HG02885 (cell line): ENCODE results near the gene USP17L10.
"Not testable (repeated sequence)": the region's sequence is repeated elsewhere in the genome, so short reads cannot be mapped to it uniquely, and the experiment has no call there.

ENCODE experiments used
- ATAC-seq: cut with Tn5 transposase; IDR thresholded peaks from one replicate; pipeline ENCODE4 v1.9.1; 2021; ENCODE audit warnings: mild to moderate bottlenecking; ENCODE audit not compliant: unreplicated experiment, poor library complexity

Gene USP17L10, protein sequence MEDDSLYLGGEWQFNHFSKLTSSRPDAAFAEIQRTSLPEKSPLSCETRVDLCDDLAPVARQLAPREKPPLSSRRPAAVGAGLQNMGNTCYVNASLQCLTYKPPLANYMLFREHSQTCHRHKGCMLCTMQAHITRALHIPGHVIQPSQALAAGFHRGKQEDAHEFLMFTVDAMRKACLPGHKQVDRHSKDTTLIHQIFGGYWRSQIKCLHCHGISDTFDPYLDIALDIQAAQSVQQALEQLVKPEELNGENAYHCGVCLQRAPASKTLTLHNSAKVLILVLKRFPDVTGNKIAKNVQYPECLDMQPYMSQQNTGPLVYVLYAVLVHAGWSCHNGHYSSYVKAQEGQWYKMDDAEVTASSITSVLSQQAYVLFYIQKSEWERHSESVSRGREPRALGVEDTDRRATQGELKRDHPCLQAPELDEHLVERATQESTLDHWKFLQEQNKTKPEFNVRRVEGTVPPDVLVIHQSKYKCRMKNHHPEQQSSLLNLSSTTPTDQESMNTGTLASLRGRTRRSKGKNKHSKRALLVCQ

DNA sequence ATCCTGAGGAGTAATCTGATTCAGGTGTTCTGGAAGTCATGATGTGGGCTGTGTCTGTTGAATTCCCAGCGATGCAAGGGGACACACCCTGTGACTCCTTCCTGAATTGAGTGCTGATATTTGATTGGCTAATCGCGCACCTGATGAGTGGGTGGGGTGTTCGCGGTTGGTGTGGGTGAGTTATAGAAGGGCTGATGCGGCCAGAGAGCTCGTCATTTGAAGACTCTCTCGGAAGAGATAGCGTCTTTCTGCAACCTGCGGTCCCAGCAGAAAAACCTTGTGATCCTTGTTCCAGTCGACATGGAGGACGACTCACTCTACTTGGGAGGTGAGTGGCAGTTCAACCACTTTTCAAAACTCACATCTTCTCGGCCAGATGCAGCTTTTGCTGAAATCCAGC is at the start of gene USP17L10:
TSS of gene USP17L10 (plus strand) at position 301 of the 400 bp plus-strand sequence. CDS start at position 301, 0 bp downstream.
- not testable (repeated sequence) for ATAC-seq

DNA sequence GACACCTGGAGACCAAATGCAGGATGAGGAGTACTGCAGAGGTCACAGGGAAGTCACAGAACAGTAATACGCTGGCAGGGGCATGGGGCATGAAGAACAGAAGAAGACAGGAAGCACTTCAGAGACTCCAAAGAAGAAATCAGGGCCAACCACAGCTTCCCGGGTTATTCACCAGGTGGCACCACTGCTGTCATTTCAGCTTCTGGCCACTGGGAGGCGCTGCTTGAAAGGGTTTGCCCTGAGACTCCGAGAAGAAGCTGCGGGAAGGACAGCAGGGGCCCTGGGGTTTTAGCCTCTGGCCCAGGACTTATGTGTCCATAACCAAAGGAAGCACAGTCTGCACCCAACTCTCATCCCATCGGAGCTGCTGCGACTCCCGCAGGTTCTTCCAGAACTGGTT is 44.5 kb upstream of the USP17L10 start:
- ATAC-seq, result not testable (repeated sequence)

DNA sequence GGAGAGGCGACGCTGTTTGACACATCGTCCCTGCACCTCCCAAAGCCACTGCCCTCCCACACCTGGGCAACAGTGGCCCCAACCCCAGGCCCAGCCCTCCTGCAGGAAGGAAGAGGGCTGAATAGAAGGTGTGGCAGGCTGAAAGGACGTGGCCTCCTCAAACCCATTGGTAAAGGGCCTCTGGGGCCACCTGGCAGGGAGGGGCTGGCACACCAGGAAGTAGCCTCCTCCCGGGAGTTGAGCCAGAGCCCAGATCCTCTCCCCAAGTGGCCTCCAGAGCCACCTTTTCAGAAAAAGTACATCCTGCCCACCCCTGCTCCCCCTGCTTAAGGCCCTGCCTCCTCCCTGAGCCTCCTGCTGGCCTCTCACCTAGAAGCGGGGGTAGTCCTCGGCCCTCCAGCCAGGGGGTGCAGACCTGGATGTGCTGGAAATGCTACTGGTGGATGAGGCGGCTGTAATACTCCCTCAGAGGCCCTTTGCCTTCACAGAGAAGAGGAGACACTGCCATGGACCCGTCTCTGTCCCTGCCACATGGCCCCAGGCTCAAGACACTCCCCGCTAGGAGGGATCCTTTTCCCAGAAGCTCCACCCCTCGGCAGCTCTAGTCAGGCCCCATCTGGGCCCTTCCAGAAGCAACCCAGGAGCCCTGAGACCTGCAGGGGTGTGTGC is 40.5 kb upstream of the USP17L10 start, which contains the start of gene FAM90A26:
TSS of gene FAM90A26 (plus strand) at position 619 of the 669 bp plus-strand sequence. CDS start 2,764 bp downstream, outside the sequence.
- ATAC-seq, result not testable (repeated sequence)

DNA sequence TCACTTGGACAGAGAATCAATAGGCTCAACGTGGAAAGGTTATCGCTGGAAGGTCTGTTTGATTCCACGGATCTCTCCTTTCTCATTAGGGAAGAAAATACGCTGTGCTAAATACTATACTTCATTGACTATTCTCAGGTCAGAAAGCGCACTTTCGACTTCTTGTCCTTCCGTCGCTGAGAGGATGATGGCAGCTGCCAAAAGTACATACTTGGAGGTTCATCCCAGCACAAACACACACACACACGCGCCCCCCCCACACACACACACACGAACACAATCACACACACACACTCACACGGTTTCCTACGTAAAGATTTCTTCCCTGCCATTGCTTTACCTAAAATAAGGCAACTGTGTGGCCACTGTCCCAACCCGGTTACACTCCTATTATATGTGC is 4.2 kb downstream of the USP17L10 start:
- not testable (repeated sequence) for ATAC-seq

DNA sequence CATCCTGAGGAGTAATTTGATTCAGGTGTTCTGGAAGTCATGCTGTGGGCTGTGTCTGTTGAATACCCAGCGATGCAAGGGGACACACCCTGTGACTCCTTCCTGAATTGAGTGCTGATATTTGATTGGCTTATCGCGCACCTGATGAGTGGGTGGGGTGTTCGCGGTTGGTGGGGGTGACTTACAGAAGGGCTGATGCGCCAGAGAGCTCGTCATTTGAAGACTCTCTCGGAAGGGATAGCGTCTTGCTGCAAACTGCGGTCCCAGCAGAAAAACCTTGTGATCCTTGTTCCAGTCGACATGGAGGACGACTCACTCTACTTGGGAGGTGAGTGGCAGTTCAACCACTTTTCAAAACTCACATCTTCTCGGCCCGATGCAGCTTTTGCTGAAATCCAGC is 4.6 kb downstream of the USP17L10 start, which contains the start of gene USP17L11:
TSS of gene USP17L11 (plus strand) at position 301 of the 400 bp plus-strand sequence. CDS start at position 301, 0 bp downstream.
- not testable (repeated sequence) for ATAC-seq

DNA sequence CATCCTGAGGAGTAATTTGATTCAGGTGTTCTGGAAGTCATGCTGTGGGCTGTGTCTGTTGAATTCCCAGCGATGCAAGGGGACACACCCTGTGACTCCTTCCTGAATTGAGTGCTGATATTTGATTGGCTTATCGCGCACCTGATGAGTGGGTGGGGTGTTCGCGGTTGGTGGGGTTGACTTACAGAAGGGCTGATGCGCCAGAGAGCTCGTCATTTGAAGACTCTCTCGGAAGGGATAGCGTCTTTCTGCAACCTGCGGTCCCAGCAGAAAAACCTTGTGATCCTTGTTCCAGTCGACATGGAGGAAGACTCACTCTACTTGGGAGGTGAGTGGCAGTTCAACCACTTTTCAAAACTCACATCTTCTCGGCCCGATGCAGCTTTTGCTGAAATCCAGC is 9.4 kb downstream of the USP17L10 start, which contains the start of gene USP17L12:
TSS of gene USP17L12 (plus strand) at position 301 of the 400 bp plus-strand sequence. CDS start at position 301, 0 bp downstream.
- not testable (repeated sequence) for ATAC-seq

DNA sequence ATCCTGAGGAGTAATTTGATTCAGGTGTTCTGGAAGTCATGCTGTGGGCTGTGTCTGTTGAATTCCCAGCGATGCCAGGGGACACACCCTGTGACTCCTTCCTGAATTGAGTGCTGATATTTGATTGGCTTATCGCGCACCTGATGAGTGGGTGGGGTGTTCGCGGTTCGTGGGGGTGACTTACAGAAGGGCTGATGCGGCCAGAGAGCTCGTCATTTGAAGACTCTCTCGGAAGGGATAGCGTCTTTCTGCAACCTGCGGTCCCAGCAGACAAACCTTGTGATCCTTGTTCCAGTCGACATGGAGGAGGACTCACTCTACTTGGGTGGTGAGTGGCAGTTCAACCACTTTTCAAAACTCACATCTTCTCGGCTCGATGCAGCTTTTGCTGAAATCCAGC is 14.1 kb downstream of the USP17L10 start, which contains the start of gene USP17L13:
TSS of gene USP17L13 (plus strand) at position 301 of the 400 bp plus-strand sequence. CDS start at position 301, 0 bp downstream.
- not testable (repeated sequence) for ATAC-seq

DNA sequence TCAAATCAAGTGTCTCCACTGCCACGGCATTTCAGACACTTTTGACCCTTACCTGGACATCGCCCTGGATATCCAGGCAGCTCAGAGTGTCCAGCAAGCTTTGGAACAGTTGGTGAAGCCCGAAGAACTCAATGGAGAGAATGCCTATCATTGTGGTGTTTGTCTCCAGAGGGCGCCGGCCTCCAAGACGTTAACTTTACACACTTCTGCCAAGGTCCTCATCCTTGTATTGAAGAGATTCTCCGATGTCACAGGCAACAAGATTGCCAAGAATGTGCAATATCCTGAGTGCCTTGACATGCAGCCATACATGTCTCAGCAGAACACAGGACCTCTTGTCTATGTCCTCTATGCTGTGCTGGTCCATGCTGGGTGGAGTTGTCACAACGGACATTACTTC is 19.8 kb downstream of the USP17L10 start:
- ATAC-seq, result not testable (repeated sequence)

DNA sequence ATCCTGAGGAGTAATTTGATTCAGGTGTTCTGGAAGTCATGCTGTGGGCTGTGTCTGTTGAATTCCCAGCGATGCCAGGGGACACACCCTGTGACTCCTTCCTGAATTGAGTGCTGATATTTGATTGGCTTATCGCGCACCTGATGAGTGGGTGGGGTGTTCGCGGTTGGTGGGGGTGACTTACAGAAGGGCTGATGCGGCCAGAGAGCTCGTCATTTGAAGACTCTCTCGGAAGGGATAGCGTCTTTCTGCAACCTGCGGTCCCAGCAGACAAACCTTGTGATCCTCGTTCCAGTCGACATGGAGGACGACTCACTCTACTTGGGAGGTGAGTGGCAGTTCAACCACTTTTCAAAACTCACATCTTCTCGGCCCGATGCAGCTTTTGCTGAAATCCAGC is 23.6 kb downstream of the USP17L10 start, which contains the start of gene USP17L15:
TSS of gene USP17L15 (plus strand) at position 301 of the 400 bp plus-strand sequence. CDS start at position 301, 0 bp downstream.
- not testable (repeated sequence) for ATAC-seq

DNA sequence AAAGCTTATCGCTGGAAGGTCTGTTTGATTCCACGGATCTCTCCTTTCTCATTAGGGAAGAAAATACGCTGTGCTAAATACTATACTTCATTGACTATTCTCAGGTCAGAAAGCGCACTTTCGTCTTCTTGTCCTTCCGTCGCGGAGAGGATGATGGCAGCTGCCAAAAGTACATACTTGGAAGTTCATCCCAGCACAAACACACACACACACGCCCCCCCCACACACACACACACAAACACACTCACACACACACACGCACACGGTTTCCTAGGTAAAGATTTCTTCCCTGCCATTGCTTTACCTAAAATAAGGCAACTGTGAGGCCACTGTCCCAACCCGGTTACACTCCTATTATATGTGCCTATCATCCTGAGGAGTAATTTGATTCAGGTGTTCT is 28.0 kb downstream of the USP17L10 start:
- ATAC-seq, result not testable (repeated sequence)

DNA sequence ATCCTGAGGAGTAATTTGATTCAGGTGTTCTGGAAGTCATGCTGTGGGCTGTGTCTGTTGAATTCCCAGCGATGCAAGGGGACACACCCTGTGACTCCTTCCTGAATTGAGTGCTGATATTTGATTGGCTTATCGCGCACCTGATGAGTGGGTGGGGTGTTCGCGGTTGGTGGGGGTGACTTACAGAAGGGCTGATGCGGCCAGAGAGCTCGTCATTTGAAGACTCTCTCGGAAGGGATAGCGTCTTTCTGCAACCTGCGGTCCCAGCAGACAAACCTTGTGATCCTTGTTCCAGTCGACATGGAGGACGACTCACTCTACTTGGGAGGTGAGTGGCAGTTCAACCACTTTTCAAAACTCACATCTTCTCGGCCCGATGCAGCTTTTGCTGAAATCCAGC is 33.1 kb downstream of the USP17L10 start, which contains the start of gene USP17L17:
TSS of gene USP17L17 (plus strand) at position 301 of the 400 bp plus-strand sequence. CDS start at position 301, 0 bp downstream.
- not testable (repeated sequence) for ATAC-seq

DNA sequence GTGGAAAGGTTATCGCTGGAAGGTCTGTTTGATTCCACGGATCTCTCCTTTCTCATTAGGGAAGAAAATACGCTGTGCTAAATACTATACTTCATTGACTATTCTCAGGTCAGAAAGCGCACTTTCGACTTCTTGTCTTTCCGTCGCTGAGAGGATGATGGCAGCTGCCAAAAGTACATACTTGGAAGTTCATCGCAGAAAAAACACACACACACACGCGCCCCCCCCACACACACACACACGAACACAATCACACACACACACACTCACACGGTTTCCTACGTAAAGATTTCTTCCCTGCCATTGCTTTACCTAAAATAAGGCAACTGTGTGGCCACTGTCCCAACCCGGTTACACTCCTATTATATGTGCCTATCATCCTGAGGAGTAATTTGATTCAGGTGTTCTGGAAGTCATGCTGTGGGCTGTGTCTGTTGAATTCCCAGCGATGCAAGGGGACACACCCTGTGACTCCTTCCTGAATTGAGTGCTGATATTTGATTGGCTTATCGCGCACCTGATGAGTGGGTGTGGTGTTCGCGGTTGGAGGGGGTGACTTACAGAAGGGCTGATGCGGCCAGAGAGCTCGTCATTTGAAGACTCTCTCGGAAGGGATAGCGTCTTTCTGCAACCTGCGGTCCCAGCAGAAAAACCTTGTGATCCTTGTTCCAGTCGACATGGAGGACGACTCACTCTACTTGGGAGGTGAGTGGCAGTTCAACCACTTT is 37.7 kb downstream of the USP17L10 start, which contains the start of gene USP17L18:
TSS of gene USP17L18 (plus strand) at position 678 of the 728 bp plus-strand sequence. CDS start at position 678, 0 bp downstream.
- not testable (repeated sequence) for ATAC-seq

DNA sequence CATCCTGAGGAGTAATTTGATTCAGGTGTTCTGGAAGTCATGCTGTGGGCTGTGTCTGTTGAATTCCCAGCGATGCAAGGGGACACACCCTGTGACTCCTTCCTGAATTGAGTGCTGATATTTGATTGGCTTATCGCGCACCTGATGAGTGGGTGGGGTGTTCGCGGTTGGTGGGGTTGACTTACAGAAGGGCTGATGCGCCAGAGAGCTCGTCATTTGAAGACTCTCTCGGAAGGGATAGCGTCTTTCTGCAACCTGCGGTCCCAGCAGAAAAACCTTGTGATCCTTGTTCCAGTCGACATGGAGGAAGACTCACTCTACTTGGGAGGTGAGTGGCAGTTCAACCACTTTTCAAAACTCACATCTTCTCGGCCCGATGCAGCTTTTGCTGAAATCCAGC is 42.6 kb downstream of the USP17L10 start, which contains the start of gene USP17L19:
TSS of gene USP17L19 (plus strand) at position 301 of the 400 bp plus-strand sequence. CDS start at position 301, 0 bp downstream.
- not testable (repeated sequence) for ATAC-seq

DNA sequence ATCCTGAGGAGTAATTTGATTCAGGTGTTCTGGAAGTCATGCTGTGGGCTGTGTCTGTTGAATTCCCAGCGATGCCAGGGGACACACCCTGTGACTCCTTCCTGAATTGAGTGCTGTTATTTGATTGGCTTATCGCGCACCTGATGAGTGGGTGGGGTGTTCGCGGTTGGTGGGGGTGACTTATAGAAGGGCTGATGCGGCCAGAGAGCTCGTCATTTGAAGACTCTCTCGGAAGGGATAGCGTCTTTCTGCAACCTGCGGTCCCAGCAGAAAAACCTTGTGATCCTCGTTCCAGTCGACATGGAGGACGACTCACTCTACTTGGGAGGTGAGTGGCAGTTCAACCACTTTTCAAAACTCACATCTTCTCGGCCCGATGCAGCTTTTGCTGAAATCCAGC is 47.4 kb downstream of the USP17L10 start, which contains the start of gene USP17L20:
TSS of gene USP17L20 (plus strand) at position 301 of the 400 bp plus-strand sequence. CDS start at position 301, 0 bp downstream.
- not testable (repeated sequence) for ATAC-seq
